IMR-90 (cell line): ENCODE results near the gene ARHGEF1. TPM values are rescaled to one million over a fixed set of nuclear protein-coding genes. Genes with fewer than 3 reads are reported as not detected.

Experiments
- ATAC-seq: fragments of 200-7000 bp; cut with Tn5 transposase; 2 replicates; pipeline ENCODE4 v1.9.1; 2020; ENCODE audit warnings: low read depth, mild to moderate bottlenecking, moderate library complexity
- BruUV-seq: library from RNA; stranded (reverse); fragments of 400-500 nt; replicated peaks from 2 replicates; lab custom pipeline; 2021; lab: Mats Ljungman, UMichigan
- CTCF ChIA-PET: fragments of 300-600 bp; formaldehyde crosslinking; extraction: SDS; loops from one replicate; lab custom pipeline; 2021; ENCODE audit warnings: antibody characterized with exemption; lab: Yijun Ruan, JAX
- POLR2A ChIA-PET: fragments of 300-600 bp; sonication (Branson Sonifier 250); formaldehyde crosslinking; loops from one replicate; lab custom pipeline; 2022; ENCODE audit warnings: antibody characterized with exemption; ENCODE audit not compliant: unreplicated experiment; lab: Charles Lee
- DNase-seq: peaks from one replicate; pipeline ENCODE4 v3.0.0; 2013
- H2AFZ ChIP-seq: replicated peaks from 2 replicates; pipeline ENCODE3; 2013; ENCODE audit warnings: low read length, mild to moderate bottlenecking; ENCODE audit not compliant: poor library complexity
- H2AK5ac ChIP-seq: 2 replicates; pipeline ENCODE4 v1.6.1; 2013; ENCODE audit warnings: low read depth, low read length, inconsistent platforms
- H2AK9ac ChIP-seq: replicated peaks from 2 replicates; pipeline ENCODE3; 2013; ENCODE audit warnings: mild to moderate bottlenecking, low read depth, low read length, moderate library complexity; ENCODE audit not compliant: poor library complexity
- H2BK120ac ChIP-seq: 2 replicates; pipeline ENCODE4 v1.6.1; 2013; ENCODE audit warnings: low read depth, low read length, inconsistent platforms
- H2BK15ac ChIP-seq: 3 replicates; pipeline ENCODE4 v1.6.1; 2013; ENCODE audit warnings: low read depth, low read length, inconsistent platforms
- H2BK20ac ChIP-seq: 2 replicates; pipeline ENCODE4 v1.6.1; 2013; ENCODE audit warnings: low read depth, mild to moderate bottlenecking, inconsistent platforms, low read length, moderate library complexity
- H2BK5ac ChIP-seq: 2 replicates; pipeline ENCODE4 v1.6.1; 2013; ENCODE audit warnings: mild to moderate bottlenecking, low read depth, low read length, inconsistent platforms; ENCODE audit not compliant: poor library complexity, severe bottlenecking
- H3K14ac ChIP-seq: replicated peaks from 2 replicates; pipeline ENCODE4 v1.6.1; 2013; ENCODE audit warnings: low read depth, low read length, inconsistent platforms
- H3K18ac ChIP-seq: 2 replicates; pipeline ENCODE4 v1.6.1; 2013; ENCODE audit warnings: low read depth, low read length, control low read depth
- H3K23ac ChIP-seq: 2 replicates; pipeline ENCODE4 v1.6.1; 2013; ENCODE audit warnings: low read depth, low read length, inconsistent platforms
- H3K27ac ChIP-seq: 2 replicates; pipeline ENCODE4 v1.5.1; 2013; ENCODE audit warnings: mild to moderate bottlenecking, control low read depth, low read length; ENCODE audit not compliant: insufficient read depth
- H3K27me3 ChIP-seq: 2 replicates; pipeline ENCODE4 v1.6.1; 2013; ENCODE audit warnings: low read length; ENCODE audit not compliant: control insufficient read depth, insufficient read depth
- H3K36me3 ChIP-seq: 2 replicates; pipeline ENCODE4 v1.6.1; 2013; ENCODE audit warnings: low read length, mixed read lengths; ENCODE audit not compliant: control insufficient read depth, insufficient read depth
- H3K4ac ChIP-seq: 2 replicates; pipeline ENCODE4 v1.6.1; 2013; ENCODE audit warnings: low read depth, low read length, inconsistent platforms
- H3K4me1 ChIP-seq: 2 replicates; pipeline ENCODE4 v1.6.1; 2013; ENCODE audit warnings: low read length, mixed read lengths; ENCODE audit not compliant: control insufficient read depth, insufficient read depth
- H3K4me2 ChIP-seq: 2 replicates; pipeline ENCODE4 v1.6.1; 2013; ENCODE audit warnings: low read depth, mild to moderate bottlenecking, control low read depth, low read length, moderate library complexity
- H3K4me3 ChIP-seq: 2 replicates; pipeline ENCODE4 v1.5.1; 2013; ENCODE audit warnings: low read depth, mild to moderate bottlenecking, control low read depth, low read length, moderate library complexity; ENCODE audit not compliant: insufficient read depth
- H3K56ac ChIP-seq: 2 replicates; pipeline ENCODE4 v1.6.1; 2013; ENCODE audit warnings: low read length, inconsistent platforms; ENCODE audit not compliant: insufficient read depth; ENCODE audit errors: extremely low read depth
- H3K79me1 ChIP-seq, 2 experiments: 2 replicates each; pipeline ENCODE4 v1.6.1; 2013; ENCODE audit warnings: low read length in 2 of 2, inconsistent platforms in 1 of 2, low read depth in 1 of 2
- H3K9ac ChIP-seq: 2 replicates; pipeline ENCODE4 v1.6.1; 2013; ENCODE audit warnings: low read depth, low read length, control low read depth
- H3K9me1 ChIP-seq: 2 replicates; pipeline ENCODE4 v1.6.1; 2013; ENCODE audit warnings: low read length, inconsistent platforms; ENCODE audit not compliant: insufficient read depth
- H3K9me3 ChIP-seq: 2 replicates; pipeline ENCODE4 v1.6.1; 2013; ENCODE audit warnings: low read length; ENCODE audit not compliant: control insufficient read depth, insufficient read depth
- H4K20me1 ChIP-seq: 2 replicates; pipeline ENCODE4 v1.6.1; 2013; ENCODE audit warnings: low read length, inconsistent platforms; ENCODE audit not compliant: insufficient read depth
- H4K5ac ChIP-seq: 2 replicates; pipeline ENCODE4 v1.6.1; 2013; ENCODE audit warnings: mild to moderate bottlenecking, low read depth, low read length, control low read depth
- H4K8ac ChIP-seq, 2 experiments: 2 replicates each; pipeline ENCODE4 v1.6.1; 2013; ENCODE audit warnings: low read depth in 2 of 2, low read length in 2 of 2, control low read depth in 1 of 2, inconsistent platforms in 1 of 2
- H4K91ac ChIP-seq: 2 replicates; pipeline ENCODE4 v1.6.1; 2013; ENCODE audit warnings: low read depth, low read length, inconsistent platforms; ENCODE audit not compliant: insufficient read depth
- CEBPB ChIP-seq: IDR thresholded peaks from 2 replicates; pipeline ENCODE4 v1.6.1; 2012; ENCODE audit warnings: low read depth, low read length, improper control_type of control experiment
- MAZ ChIP-seq: IDR thresholded peaks from 2 replicates; pipeline ENCODE4 v1.6.1; 2012; ENCODE audit warnings: low read depth, mild to moderate bottlenecking, low read length, improper control_type of control experiment, moderate library complexity, borderline replicate concordance
- WGBS, 2 experiments: methylation state at CpG; one replicate each; pipeline versions ENCODE4 v1.1.5 to v1.1.7; 2013; ENCODE audit warnings: missing lambda C conversion rate in 2 of 2; ENCODE audit not compliant: insufficient read length in 1 of 2; ENCODE audit errors: extremely low coverage in 2 of 2; 5-methylcytosine and 5-hydroxymethylcytosine counted together
- dilution Hi-C: fragments of 300-500 bp; cut with HindIII; formaldehyde crosslinking; loops from one replicate; pipeline ENCODE4 v1.14.3; 2018; ENCODE audit warnings: low sequenced_read_pairs; ENCODE audit not compliant: unreplicated experiment
- in situ Hi-C: fragments of 300-500 bp; cut with MboI; formaldehyde crosslinking; loops from 3 replicates; pipeline ENCODE4 v1.14.3; 2019; ENCODE audit warnings: low sequenced_read_pairs, inconsistent platforms, mixed read lengths
- intact Hi-C: fragments of 100-400 bp; cut with micrococcal nuclease; formaldehyde crosslinking; loops from 2 replicates; pipeline ENCODE4 v1.10.0; 2022
- polyA plus RNA-seq, 3 experiments: library from polyadenylated mRNA; depleted of rRNA; stranded (reverse); fragments of >200 nt; gene quantifications; 2 replicates each; pipeline ENCODE4 v1.2.3, GENCODE V29; 2012; ENCODE audit warnings: low replicate concordance in 1 of 3
- total RNA-seq: library from RNA; depleted of rRNA; stranded (reverse); fragments of >200 nt; gene quantifications from 2 replicates; pipeline ENCODE4 v1.2.3, GENCODE V29; 2012

Gene ARHGEF1
- total and polyA plus RNA-seq, 2 of the 4 experiments (the other 2 are of a cell fraction): 11.5 to 47.1 TPM

DNA sequence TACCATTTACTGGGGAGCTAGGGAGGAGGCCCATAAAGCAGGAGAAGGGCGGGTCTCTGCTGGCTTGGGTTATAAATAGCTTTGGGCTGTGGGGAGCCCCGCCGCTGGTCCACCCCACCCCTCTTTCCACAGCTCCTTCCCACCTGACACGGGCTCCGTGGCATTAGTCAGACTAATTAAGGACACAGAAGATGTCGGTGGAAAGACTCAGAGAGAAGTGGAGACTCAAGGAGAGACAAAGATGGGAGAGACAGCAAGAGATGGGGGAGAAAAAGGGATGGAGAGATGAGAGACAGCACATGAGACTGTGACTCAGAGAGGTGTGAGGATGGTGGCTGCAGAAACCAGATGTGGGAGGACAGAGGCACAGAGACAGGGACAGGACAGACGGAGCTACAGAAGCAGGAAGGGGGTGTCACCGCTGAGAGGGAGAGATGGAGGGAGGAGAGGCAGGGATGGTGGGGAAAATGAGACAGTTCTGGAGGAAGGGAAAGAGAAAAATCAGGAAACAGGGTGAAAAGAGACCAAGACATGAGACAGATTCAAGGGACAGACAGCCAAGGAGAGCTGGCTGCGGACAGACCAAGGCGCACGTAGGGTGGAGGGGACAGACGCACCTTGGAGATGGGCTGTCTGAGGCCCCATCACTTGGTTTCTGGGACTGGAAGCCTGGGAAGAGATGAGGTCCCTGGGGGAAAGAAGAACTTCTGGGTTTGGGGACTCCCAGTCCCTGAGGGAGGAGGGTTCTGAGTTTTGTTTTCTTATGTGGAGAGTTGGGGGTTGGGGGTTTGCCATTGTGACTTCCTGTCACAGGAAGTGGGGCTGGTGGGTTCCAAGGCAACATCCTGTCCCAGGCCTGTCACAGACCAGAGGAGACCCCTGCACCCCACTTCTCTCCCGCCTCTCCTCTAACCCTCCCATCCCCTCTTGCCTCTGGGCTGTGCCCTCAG lies 4.1 kb downstream of the ARHGEF1 start:
- intact Hi-C loops: loop anchor here (10.0 kb wide), 1 partner anchor 148 kb away; no protein-coding TSS in a partner anchor
- in situ Hi-C loops: no loop called here
- Histone ChIP-seq H2AK9ac (no peak overlapping the region), H3K4ac (no peak overlapping the region), H2BK120ac (no peak overlapping the region), H3K56ac (no peak overlapping the region), H3K27me3 (no peaks in the 10 kb centered on the region), H2BK20ac (no peak overlapping the region), H3K4me2 (no peak overlapping the region), H3K36me3 (peaks cover 24% of the 10 kb centered on the region), H3K79me1 (peaks cover 36 to 69% of the 10 kb centered on the region in 2 experiments), H4K5ac (no peak overlapping the region), H4K91ac (no peak overlapping the region), H3K14ac (0 out of 2 replicates have a peak overlapping the region, but pooled peaks have one; percentile 58), H3K4me3 (no peak overlapping the region), H2AK5ac (peak overlapping the region; percentile 54; the same call in 1 of the 2 replicates), H3K18ac (no peak overlapping the region), H3K9me1 (peaks cover 14% of the 10 kb centered on the region), H4K8ac (no peak overlapping the region), H4K20me1 (peaks cover 36% of the 10 kb centered on the region), H2BK15ac (no peak overlapping the region), H3K23ac (peak overlapping the region; percentile 65; the same call in 1 of the 2 replicates), H3K9me3 (no peaks in the 10 kb centered on the region), H2BK5ac (no peak overlapping the region), H2AFZ (no peak overlapping the region), H3K9ac (no peak overlapping the region), H3K27ac (no peak overlapping the region), H3K4me1 (peaks cover 8% of the 10 kb centered on the region)
- dilution Hi-C loops: no loop called here
- ChIA-PET CTCF (no interaction called here), POLR2A (no interaction called here)
- BruUV-seq: no TSS peak
- TF ChIP-seq CEBPB: no peak
- no peak for TF ChIP-seq MAZ
- ATAC-seq: no peak
- DNase-seq: no peak
- WGBS, 2 experiments: 82% methylated on average over 5 of the region's 13 CpGs; no CpG with 5 or more reads in 1 of the 2 experiments
